Body of pancreas (tissue), 4 donors: ENCODE measurements around the gene IKZF5. TPM values are rescaled to one million over a fixed set of nuclear protein-coding genes. Genes with fewer than 3 reads are reported as not detected.

Source experiments
- ATAC-seq: fragments of 150-250 bp; one replicate; pipeline ENCODE4 v1.9.1; 2016
- DNase-seq, 4 donors: peaks; one replicate each; pipeline ENCODE4 v3.0.0-alpha.2; 2019
- H3K27ac ChIP-seq, 4 donors: fragments of 200-600 bp; sonication (generic); 1 replicate in 3 of 4; 2 replicates in 1 of 4; pipeline versions ENCODE4 v1.5.1 to v1.6.1; 2016 to 2019; ENCODE audit warnings: mild to moderate bottlenecking in 1 of 4, mixed read lengths in 1 of 4, moderate library complexity in 1 of 4
- H3K27me3 ChIP-seq, 2 donors: fragments of 200-600 bp; sonication (generic); one replicate each; pipeline ENCODE4 v1.6.0; 2016; ENCODE audit warnings: mild to moderate bottlenecking in 1 of 2
- H3K36me3 ChIP-seq, 2 donors: fragments of 200-600 bp; sonication (generic); replicated peaks in 1 of 2; 2 replicates each; pipeline ENCODE4 v1.5.1; 2016; ENCODE audit warnings: low read depth in 2 of 2; ENCODE audit not compliant: insufficient read depth in 1 of 2
- H3K4me1 ChIP-seq: fragments of 200-600 bp; sonication (generic); one replicate; pipeline ENCODE4 v1.6.0; 2016
- H3K4me3 ChIP-seq, 2 donors: fragments of 200-600 bp; sonication (generic); 1 replicate in 1 of 2; 2 replicates in 1 of 2; pipeline ENCODE4 v1.5.1; 2016 to 2019
- H3K9me3 ChIP-seq, 3 donors: fragments of 200-600 bp; sonication (generic); 1 replicate in 2 of 3; 2 replicates in 1 of 3; pipeline ENCODE4 v1.5.1; 2016
- POLR2A ChIP-seq, 3 donors: fragments of 450-650 bp; IDR thresholded peaks; one replicate each; pipeline ENCODE4 v1.6.1; 2016; ENCODE audit warnings: antibody characterized with exemption in 3 of 3, mild to moderate bottlenecking in 2 of 3
- WGBS, 2 donors: methylation state at CpG; one replicate each; pipeline ENCODE4 v1.1.5; 2017; 5-methylcytosine and 5-hydroxymethylcytosine counted together
- intact Hi-C: fragments of 100-400 bp; cut with DNase I; formaldehyde crosslinking; loops from one replicate; pipeline ENCODE4 v1.15.1; 2023
- total RNA-seq, 2 donors: library from RNA; depleted of rRNA; stranded (reverse); fragments of >200 nt; gene quantifications; one replicate each; pipeline ENCODE4 v1.1.0, GENCODE V29; 2016
- TF ChIP-seq, protein P1 (sequence below), 7 experiments: fragments of 450-650 bp in 4 of 7; fragments of 200-600 bp in 3 of 7; sonication (generic) in 3 of 7; IDR thresholded peaks; one replicate each; pipeline ENCODE4 v1.5.1; 2016 to 2019; ENCODE audit warnings: antibody characterized with exemption in 7 of 7

Gene IKZF5
- total RNA-seq, 2 donors from 2014 or later, result 3.6 to 10.4 TPM

DNA sequence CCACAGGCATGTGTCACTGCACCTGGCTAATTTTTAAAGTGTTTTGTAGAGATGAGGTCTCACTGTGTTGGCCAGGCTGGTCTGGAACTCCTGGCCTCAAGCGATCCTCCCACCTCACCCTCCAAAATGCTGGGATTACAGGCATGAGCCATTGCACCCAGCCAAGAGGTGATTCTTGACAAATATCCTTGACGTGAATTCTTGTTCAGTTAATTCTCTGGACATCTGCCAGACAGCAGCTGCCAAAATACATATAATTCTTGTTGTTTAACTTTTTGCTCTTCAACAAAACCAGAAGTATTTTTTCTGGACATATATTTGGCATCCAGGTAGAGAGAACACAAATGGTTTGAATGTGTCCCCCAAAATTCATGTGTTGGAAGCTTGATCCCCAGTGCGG, 3.4 kb upstream of the IKZF5 start:
- TF ChIP-seq, protein P1, sequence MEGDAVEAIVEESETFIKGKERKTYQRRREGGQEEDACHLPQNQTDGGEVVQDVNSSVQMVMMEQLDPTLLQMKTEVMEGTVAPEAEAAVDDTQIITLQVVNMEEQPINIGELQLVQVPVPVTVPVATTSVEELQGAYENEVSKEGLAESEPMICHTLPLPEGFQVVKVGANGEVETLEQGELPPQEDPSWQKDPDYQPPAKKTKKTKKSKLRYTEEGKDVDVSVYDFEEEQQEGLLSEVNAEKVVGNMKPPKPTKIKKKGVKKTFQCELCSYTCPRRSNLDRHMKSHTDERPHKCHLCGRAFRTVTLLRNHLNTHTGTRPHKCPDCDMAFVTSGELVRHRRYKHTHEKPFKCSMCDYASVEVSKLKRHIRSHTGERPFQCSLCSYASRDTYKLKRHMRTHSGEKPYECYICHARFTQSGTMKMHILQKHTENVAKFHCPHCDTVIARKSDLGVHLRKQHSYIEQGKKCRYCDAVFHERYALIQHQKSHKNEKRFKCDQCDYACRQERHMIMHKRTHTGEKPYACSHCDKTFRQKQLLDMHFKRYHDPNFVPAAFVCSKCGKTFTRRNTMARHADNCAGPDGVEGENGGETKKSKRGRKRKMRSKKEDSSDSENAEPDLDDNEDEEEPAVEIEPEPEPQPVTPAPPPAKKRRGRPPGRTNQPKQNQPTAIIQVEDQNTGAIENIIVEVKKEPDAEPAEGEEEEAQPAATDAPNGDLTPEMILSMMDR (IDR thresholded peaks at IDR 0.05), result no peak
- no peak for TF ChIP-seq POLR2A (IDR thresholded peaks at IDR 0.05)
- Histone ChIP-seq H3K27ac (no peak overlapping the region), H3K36me3 (no peaks in the 10 kb centered on the region), H3K4me1 (peaks cover 25% of the 10 kb centered on the region), H3K27me3 (no peaks in the 10 kb centered on the region), H3K4me3 (no peak overlapping the region), H3K9me3 (no peaks in the 10 kb centered on the region)
- DNase-seq (peak in 1 of 4 donors; percentile 26), ATAC-seq (no peak)
- WGBS, 2 donors, result 65 to 69% methylated on average over 3 of the region's 3 CpGs
- intact Hi-C loops, result no loop called here

DNA sequence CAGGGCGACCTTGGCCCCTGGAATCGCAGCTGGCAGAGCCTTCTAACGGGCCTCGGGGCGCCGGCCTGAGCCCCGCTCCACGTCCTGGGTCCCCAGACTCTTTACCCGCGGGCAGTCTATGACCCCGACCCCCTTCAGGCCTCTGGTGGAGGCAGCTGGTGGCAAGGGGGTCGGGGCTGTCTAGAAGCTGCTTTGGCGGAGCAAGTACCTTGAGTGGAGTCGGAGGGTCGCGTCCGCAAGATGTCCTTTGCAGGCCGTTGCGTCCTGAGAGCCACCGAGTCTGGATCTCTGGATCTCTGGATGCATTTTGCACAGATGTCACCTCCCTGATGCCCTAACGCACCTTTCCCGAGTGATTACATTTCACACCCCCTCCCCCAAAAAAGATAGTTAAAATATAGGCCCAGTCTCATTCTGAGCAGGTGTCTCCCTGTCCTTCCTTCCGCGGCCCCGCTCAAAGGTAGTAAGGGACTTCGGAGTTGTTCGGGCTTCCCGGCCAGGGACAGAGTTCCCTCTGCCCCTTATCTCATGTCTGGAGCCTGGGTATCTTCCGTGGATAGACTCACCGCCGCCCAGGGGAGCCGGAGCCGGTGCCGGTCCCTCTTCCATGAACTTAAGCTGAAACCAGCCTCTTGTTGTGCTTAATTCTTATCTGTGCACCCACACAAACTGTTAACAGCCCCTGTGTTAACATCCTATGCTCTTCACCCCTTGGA, 668 bp upstream of the IKZF5 start:
- Histone ChIP-seq H3K27ac (peak overlapping the region; percentile 42 to 95 (median 80)), H3K27me3 (no peaks in the 10 kb centered on the region), H3K9me3 (no peaks in the 10 kb centered on the region), H3K4me3 (peak overlapping the region; percentile 79 to 96), H3K4me1 (peaks cover 52% of the 10 kb centered on the region), H3K36me3 (no peaks in the 10 kb centered on the region)
- 0 to 1% methylated on average over 12 to 34 of the region's 34 CpGs for WGBS, 2 donors
- peak; percentile 14 to 38 (median 28) for DNase-seq
- intact Hi-C loops, result no loop called here
- peak; percentile 9 for ATAC-seq
- no peak for TF ChIP-seq POLR2A (IDR thresholded peaks at IDR 0.05)
- TF ChIP-seq, protein P1 (IDR thresholded peaks at IDR 0.05), result no peak

DNA sequence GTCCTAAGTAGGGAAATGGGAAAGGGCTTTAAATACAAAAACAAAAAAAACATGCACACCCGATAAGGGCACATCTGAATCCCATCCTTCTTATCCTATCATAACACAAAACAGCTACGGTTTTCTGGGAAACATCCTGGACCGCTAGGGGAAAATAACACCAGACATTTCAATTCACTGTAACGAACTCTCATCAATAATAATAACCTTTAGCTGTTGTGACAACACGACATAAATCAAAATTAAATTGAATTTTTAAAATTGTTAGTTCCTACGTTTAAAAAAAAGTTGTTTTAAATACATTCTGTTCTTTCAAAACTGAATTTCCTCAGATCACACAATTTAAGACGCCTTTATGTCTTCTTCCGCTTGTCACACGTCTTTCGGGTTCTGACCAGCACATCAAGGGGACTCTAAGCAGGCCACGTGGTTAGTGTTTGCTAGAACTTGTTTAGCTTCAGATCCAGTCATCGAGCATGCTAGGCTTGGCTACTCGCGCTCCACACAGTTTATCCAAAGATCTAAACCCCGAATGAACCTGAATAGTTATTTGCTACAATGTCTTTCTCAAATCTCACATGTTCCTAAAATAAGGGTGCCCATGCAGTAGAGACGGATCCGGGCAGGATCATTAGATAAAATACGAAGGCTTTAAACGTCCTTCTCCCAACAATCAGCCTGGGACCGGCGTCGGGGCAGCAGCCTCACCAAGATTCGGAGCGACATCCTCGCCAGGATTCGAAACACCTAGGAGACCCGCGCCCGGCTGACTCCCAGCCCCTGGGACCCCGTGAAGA, 839 bp downstream of the IKZF5 start:
- WGBS, 2 donors, result 1 to 2% methylated on average over 27 to 30 of the region's 30 CpGs
- Histone ChIP-seq H3K4me3 (peak overlapping the region; percentile 95 to 96), H3K9me3 (no peaks in the 10 kb centered on the region), H3K27me3 (no peaks in the 10 kb centered on the region), H3K27ac (peak overlapping the region; percentile 80 to 95 (median 91)), H3K4me1 (peaks cover 58% of the 10 kb centered on the region), H3K36me3 (no peaks in the 10 kb centered on the region)
- intact Hi-C loops, result no loop called here
- TF ChIP-seq, protein P1 (IDR thresholded peaks at IDR 0.05), result no peak
- no peak for TF ChIP-seq POLR2A (IDR thresholded peaks at IDR 0.05)
- peak; percentile 41 for ATAC-seq
- DNase-seq, result peak; percentile 29 to 64 (median 52)

DNA sequence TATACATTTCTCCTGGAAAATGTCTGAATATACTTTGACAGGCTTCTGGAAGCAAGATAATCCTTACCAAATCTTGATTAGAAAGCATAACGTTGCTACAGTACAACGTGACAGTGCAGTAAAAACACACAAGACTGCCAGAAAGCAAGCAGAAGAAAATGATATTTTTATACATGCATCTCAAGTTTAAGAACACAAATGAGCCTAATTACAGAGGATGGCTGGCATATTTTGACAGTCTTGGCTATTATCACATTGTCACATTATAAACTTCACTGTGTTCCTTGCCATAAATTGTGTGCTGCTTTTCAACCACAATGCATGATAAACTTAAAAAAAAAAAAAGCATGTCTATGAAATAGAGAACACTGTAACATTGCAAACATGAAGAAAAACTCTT, 4.3 kb downstream of the IKZF5 start:
- Histone ChIP-seq H3K9me3 (no peaks in the 10 kb centered on the region), H3K27ac (no peak overlapping the region), H3K27me3 (no peaks in the 10 kb centered on the region), H3K4me1 (peaks cover 47% of the 10 kb centered on the region), H3K36me3 (no peaks in the 10 kb centered on the region), H3K4me3 (no peak overlapping the region)
- intact Hi-C loops, result no loop called here
- TF ChIP-seq, protein P1 (IDR thresholded peaks at IDR 0.05), result no peak
- ATAC-seq, result no peak
- no peak for DNase-seq
- 31 to 36% methylated on average over 2 of the region's 2 CpGs for WGBS, 2 donors
